ENCODE data around the gene APMAP. TPM values are rescaled to one million over a fixed set of nuclear protein-coding genes. Genes with fewer than 3 reads are reported as not detected.

Gene APMAP
- total and polyA plus RNA-seq, 8 donors = 20.8 to 47.8 (median 28.4) TPM

DNA sequence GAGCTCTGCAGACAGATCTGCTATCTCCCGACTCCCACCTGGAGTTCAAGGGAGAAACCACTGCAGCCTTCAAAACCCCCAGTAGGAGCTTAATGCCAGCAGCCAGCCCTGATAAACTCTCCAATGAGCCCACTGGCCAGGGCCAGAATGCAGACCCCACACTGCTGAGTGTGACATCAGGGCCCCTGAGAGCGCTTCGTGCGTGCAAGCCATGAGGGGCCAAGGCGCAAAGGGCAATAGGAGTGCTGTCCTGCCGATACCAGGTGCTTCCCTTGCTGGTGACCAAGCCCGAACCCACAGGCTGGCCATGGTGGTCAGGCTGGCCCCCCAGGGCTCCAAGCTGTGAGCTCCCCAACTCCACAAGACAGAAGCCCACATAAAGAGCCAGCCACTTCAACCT, 76.7 kb downstream of the APMAP start:
- Histone ChIP-seq H3K27ac (no peak overlapping the region), H3K9me3 (no peaks in the 10 kb centered on the region), H3K4me3 (no peak overlapping the region), H3K4me1 (peaks cover 5 to 8% (median 7%) of the 10 kb centered on the region in 3 donors), H3K36me3 (no peaks in the 10 kb centered on the region), H3K27me3 (no peaks in the 10 kb centered on the region)
- WGBS, 2 donors = 85 to 92% methylated on average over 7 of the region's 7 CpGs
- FAIRE-seq (no peak), DNase-seq (peak in 1 of 6 donors; percentile 52), ATAC-seq (no peak)
- TF ChIP-seq, protein P1, sequence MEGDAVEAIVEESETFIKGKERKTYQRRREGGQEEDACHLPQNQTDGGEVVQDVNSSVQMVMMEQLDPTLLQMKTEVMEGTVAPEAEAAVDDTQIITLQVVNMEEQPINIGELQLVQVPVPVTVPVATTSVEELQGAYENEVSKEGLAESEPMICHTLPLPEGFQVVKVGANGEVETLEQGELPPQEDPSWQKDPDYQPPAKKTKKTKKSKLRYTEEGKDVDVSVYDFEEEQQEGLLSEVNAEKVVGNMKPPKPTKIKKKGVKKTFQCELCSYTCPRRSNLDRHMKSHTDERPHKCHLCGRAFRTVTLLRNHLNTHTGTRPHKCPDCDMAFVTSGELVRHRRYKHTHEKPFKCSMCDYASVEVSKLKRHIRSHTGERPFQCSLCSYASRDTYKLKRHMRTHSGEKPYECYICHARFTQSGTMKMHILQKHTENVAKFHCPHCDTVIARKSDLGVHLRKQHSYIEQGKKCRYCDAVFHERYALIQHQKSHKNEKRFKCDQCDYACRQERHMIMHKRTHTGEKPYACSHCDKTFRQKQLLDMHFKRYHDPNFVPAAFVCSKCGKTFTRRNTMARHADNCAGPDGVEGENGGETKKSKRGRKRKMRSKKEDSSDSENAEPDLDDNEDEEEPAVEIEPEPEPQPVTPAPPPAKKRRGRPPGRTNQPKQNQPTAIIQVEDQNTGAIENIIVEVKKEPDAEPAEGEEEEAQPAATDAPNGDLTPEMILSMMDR (IDR thresholded peaks at IDR 0.05) = no peak
- intact Hi-C loops (cut with DNase I) = loop anchor here in 2 of 3 donors (10.0 kb wide), 2 partner anchors 751 to 761 kb away; no protein-coding TSS in a partner anchor

DNA sequence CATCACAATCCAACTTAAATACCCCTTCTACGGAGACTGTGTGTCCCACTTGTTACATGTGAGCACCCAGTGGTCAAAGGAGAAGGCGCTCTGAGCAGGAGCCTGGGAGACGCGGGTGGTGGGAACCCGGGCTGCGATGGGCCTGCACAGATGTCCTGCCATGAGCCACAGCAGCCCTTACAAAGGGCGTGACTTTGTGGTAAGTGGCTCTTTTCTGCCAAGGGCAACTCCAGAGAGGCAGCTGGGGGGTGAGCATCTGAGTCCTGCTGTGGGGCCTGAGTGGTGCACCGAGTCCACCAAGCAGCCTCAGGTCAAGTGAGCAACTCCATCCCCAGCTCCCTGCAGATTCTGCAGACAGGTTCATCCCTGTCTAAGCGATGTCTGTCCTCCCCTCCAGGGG, 77.1 kb downstream of the APMAP start:
- no peaks in the 10 kb centered on the region for H3K9me3 ChIP-seq
- 78 to 89% methylated on average over 9 of the region's 9 CpGs for WGBS, 2 donors
- ATAC-seq (no peak), FAIRE-seq (no peak), DNase-seq (peak in 1 of 6 donors; percentile 25)
- peaks cover 5 to 8% (median 7%) of the 10 kb centered on the region in 3 donors for H3K4me1 ChIP-seq
- H3K27ac ChIP-seq = no peak overlapping the region
- no peaks in the 10 kb centered on the region for H3K27me3 ChIP-seq
- no peaks in the 10 kb centered on the region for H3K36me3 ChIP-seq
- intact Hi-C loops (cut with DNase I) = loop anchor here in 2 of 3 donors (10.0 kb wide), 2 partner anchors 751 to 761 kb away; no protein-coding TSS in a partner anchor
- H3K4me3 ChIP-seq = no peak overlapping the region
- TF ChIP-seq, protein P1 (IDR thresholded peaks at IDR 0.05) = no peak

DNA sequence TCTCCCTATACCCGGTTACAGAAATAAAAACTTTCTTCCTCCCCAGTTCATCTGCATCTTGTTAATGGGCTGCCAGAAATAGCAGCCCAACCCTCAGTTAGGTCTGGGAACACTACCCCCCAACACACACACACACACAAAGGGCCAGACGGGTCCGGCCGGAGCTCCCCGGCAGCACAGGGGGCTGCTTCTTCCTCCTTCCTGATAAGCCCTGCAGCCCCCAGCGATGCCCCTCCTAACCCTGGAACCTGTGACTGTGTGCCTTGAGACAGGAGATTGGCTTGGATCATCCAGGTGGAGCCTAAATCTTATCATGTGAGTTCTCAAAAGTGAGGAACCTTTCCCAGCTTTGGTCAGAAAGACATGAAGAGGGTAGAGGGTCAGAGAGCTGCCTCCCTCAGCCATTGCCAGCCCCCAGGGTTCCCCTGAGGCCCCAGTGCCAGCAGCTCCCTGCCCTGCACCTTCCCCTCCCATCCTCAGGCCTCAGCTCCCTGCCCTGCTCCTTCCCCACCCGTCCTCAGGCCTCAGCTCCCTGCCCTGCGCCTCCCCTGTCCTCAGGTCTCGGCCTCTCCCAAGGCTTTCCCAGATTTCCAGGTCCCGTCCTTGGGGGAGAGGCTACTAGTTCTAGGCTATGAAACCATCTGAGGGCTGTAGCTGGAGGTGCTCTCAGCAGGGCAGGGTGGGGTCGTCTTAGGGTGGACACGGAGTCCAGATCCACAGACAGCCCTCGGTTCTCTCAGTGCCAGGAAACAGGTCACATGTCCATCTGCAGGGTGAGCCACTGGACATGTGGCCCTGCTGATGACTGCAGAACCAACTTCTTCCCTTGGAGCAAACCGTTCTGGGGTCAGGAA, 77.9 kb downstream of the APMAP start:
- intact Hi-C loops (cut with DNase I) = loop anchor here in 2 of 3 donors (10.0 kb wide), 2 partner anchors 750 to 760 kb away; no protein-coding TSS in a partner anchor
- peaks cover 5 to 8% (median 7%) of the 10 kb centered on the region in 3 donors for H3K4me1 ChIP-seq
- FAIRE-seq = no peak
- H3K36me3 ChIP-seq = no peaks in the 10 kb centered on the region
- no peak overlapping the region for H3K4me3 ChIP-seq
- H3K27ac ChIP-seq = no peak overlapping the region
- peak in 1 of 6 donors; percentile 33 for DNase-seq
- H3K9me3 ChIP-seq = no peaks in the 10 kb centered on the region
- 64 to 73% methylated on average over 14 of the region's 14 CpGs for WGBS, 2 donors
- TF ChIP-seq, protein P1 (IDR thresholded peaks at IDR 0.05) = no peak
- no peak for ATAC-seq
- H3K27me3 ChIP-seq = no peaks in the 10 kb centered on the region

DNA sequence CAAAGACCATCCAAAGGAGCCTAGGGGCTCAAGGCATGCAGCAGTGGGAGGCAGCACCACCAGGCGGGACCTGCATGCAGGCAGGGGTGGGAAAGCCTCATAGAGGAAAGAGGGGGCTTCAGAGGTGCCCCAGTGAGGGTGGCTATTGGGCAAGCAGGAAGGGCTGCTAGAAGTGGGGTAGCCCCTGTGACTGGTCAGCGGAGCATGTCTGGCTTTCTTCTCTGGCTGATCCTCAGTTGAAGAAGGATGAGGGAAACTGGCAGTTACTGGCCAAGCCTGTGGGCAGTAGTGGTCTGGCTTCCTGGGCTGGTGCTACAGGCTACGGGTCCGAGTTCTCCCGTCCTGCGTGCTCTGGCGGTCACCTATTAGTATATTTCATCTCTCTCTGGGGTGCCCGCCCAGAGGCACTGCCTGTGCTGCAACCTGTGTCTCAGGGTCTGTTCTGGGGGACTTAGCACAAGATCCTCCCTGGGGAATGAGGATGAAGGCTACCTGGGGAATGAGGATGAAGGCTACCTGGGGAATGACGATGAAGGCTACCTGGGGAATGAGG, 79.4 kb downstream of the APMAP start:
- H3K36me3 ChIP-seq = no peaks in the 10 kb centered on the region
- intact Hi-C loops (cut with DNase I) = loop anchor here in 2 of 3 donors (10.0 kb wide), 2 partner anchors 748 to 758 kb away; no protein-coding TSS in a partner anchor
- H3K9me3 ChIP-seq = no peaks in the 10 kb centered on the region
- no peak for DNase-seq
- H3K4me3 ChIP-seq = no peak overlapping the region
- H3K4me1 ChIP-seq = no peaks in the 10 kb centered on the region
- H3K27ac ChIP-seq = no peak overlapping the region
- TF ChIP-seq, protein P1 (IDR thresholded peaks at IDR 0.05) = no peak
- no peak for ATAC-seq
- WGBS, 2 donors = 76 to 86% methylated on average over 9 of the region's 9 CpGs
- FAIRE-seq = no peak
- no peaks in the 10 kb centered on the region for H3K27me3 ChIP-seq

Other genes starting within 250 kb of the APMAP start
- gene CST7, start 43.5 kb downstream of the APMAP start, total RNA-seq = 1 to 10 TPM in 1 of 6 donors, under 1 TPM in 2, not detected in 3; 0.44 to 1.2 (median 0.86) TPM
- gene CST7, start 43.5 kb downstream of the APMAP start, polyA plus RNA-seq = 1 to 10 TPM in 1 of 2 donors, under 1 TPM in 1; 0.65 to 1.0 TPM
- 10 to 100 TPM; 30.4 to 47.2 (median 36.0) TPM for gene ACSS1, start 65.4 kb upstream of the APMAP start, total RNA-seq
- 10 to 100 TPM; 34.6 to 43.7 TPM for gene ACSS1, start 65.4 kb upstream of the APMAP start, polyA plus RNA-seq
- under 1 TPM; 0.13 to 0.31 (median 0.23) TPM for gene VSX1, start 89.4 kb upstream of the APMAP start, total RNA-seq
- gene VSX1, start 89.4 kb upstream of the APMAP start, polyA plus RNA-seq = under 1 TPM; 0.08 to 0.77 TPM
- 10 to 100 TPM; 31.4 to 63.0 (median 41.6) TPM for gene ENTPD6, start 203.0 kb upstream of the APMAP start, total RNA-seq
- gene ENTPD6, start 203.0 kb upstream of the APMAP start, polyA plus RNA-seq = 10 to 100 TPM; 99.0 to 99.3 TPM

All from pancreas (tissue), 10 donors.